ENCODE data around the gene ACADM. TPM values are rescaled to one million over a fixed set of nuclear protein-coding genes. Genes with fewer than 3 reads are reported as not detected.
"Not testable (repeated sequence)": the region's sequence is repeated elsewhere in the genome, so short reads cannot be mapped to it uniquely, and the experiment has no call there.

Gene ACADM
- total RNA-seq, 1 donor from 2014 or later, result 29.6 TPM

DNA sequence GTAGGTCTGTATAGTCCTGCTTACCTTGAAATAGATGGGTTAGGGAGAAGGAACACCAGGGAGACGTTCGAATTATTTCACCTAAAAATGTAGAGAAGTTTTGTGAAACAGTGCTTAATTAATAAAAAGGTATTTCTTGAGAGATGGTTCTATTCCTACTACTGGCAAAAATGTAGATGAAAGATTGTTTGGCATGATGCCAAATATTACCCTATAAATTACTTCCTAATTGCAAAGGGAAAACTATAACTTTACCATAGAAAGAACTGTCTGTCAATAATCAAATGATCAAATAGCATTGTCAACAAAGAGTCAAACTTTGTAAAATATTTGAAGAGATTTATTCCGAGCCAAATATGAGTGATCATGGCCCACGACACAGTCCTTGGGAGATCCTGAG lies 4.2 kb upstream of the ACADM start:
- Histone ChIP-seq H3K4me2 (ENCODE audit: low read length) (no peak overlapping the region), H2AFZ (ENCODE audit: low read depth, low read length) (no peak overlapping the region), H4K20me1 (ENCODE audit: insufficient read depth, low read length) (no peaks in the 10 kb centered on the region), H3K36me3 (ENCODE audit: insufficient read depth, low read length) (no peaks in the 10 kb centered on the region), H3K27ac (ENCODE audit: low read depth, low read length) (no peak overlapping the region), H3K4me3 (ENCODE audit: insufficient read depth, low read depth, low read length) (no peak overlapping the region), H3K9ac (ENCODE audit: low read length) (no peak overlapping the region), H3K79me2 (ENCODE audit: insufficient read depth, low read length) (peaks cover 8% of the 10 kb centered on the region), H3K4me1 (ENCODE audit: insufficient read depth, low read length) (peaks cover 3% of the 10 kb centered on the region), H3K27me3 (ENCODE audit: insufficient read depth, low read length) (no peaks in the 10 kb centered on the region), H3K9me3 (ENCODE audit: insufficient read depth, low read depth, low read length) (no peaks in the 10 kb centered on the region)
- no peaks in the 10 kb centered on the region for H3K36me3 Mint-ChIP-seq (ENCODE audit: low read depth, unreplicated experiment)
- no peak for TF ChIP-seq EZH2 (IDR thresholded peaks at IDR 0.05; ENCODE audit: insufficient read depth, low read length)
- TF ChIP-seq, protein P1, sequence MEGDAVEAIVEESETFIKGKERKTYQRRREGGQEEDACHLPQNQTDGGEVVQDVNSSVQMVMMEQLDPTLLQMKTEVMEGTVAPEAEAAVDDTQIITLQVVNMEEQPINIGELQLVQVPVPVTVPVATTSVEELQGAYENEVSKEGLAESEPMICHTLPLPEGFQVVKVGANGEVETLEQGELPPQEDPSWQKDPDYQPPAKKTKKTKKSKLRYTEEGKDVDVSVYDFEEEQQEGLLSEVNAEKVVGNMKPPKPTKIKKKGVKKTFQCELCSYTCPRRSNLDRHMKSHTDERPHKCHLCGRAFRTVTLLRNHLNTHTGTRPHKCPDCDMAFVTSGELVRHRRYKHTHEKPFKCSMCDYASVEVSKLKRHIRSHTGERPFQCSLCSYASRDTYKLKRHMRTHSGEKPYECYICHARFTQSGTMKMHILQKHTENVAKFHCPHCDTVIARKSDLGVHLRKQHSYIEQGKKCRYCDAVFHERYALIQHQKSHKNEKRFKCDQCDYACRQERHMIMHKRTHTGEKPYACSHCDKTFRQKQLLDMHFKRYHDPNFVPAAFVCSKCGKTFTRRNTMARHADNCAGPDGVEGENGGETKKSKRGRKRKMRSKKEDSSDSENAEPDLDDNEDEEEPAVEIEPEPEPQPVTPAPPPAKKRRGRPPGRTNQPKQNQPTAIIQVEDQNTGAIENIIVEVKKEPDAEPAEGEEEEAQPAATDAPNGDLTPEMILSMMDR (IDR thresholded peaks at IDR 0.05; ENCODE audit: insufficient read depth, low read depth, low read length), result no peak
- H3K27ac Mint-ChIP-seq (ENCODE audit: unreplicated experiment), result no peak overlapping the region
- no peak for FAIRE-seq
- no peaks in the 10 kb centered on the region for H3K27me3 Mint-ChIP-seq (ENCODE audit: low read depth, unreplicated experiment)
- no peaks in the 10 kb centered on the region for H3K9me3 Mint-ChIP-seq (ENCODE audit: unreplicated experiment)
- no peak overlapping the region for H3K4me3 Mint-ChIP-seq (ENCODE audit: unreplicated experiment)
- DNase-seq (ENCODE audit: low read depth), result no peak
- peaks cover 1% of the 10 kb centered on the region for H3K4me1 Mint-ChIP-seq (ENCODE audit: low read depth, unreplicated experiment)

DNA sequence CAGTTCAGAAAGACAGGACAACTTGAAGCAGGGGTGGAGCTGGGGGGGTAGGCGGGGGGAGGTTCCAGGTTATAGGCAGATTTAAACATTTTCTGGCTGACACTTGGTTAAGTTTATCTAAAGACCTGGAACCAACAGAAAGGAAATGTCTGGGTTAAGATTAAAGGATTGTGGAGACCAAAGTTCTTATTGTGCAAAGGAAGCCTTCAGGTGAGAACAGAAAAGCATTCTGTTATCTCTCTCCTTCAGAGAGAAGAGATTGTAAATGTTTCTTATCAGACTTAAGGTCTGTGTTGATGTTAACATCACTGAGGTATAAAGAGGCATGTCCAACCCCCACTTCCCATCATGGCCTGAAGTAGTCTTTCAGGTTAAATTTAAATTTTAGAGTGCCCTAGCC lies 3.7 kb upstream of the ACADM start:
- DNase-seq (ENCODE audit: low read depth), result no peak
- Histone ChIP-seq H3K27me3 (ENCODE audit: insufficient read depth, low read length) (no peaks in the 10 kb centered on the region), H3K4me1 (ENCODE audit: insufficient read depth, low read length) (peaks cover 8% of the 10 kb centered on the region), H3K79me2 (ENCODE audit: insufficient read depth, low read length) (peaks cover 13% of the 10 kb centered on the region), H3K36me3 (ENCODE audit: insufficient read depth, low read length) (no peaks in the 10 kb centered on the region), H2AFZ (ENCODE audit: low read depth, low read length) (no peak overlapping the region), H4K20me1 (ENCODE audit: insufficient read depth, low read length) (no peaks in the 10 kb centered on the region), H3K4me2 (ENCODE audit: low read length) (no peak overlapping the region), H3K4me3 (ENCODE audit: insufficient read depth, low read depth, low read length) (no peak overlapping the region), H3K9ac (ENCODE audit: low read length) (no peak overlapping the region), H3K9me3 (ENCODE audit: insufficient read depth, low read depth, low read length) (no peaks in the 10 kb centered on the region), H3K27ac (ENCODE audit: low read depth, low read length) (no peak overlapping the region)
- TF ChIP-seq, protein P1 (IDR thresholded peaks at IDR 0.05; ENCODE audit: insufficient read depth, low read depth, low read length), result no peak
- no peak for TF ChIP-seq EZH2 (IDR thresholded peaks at IDR 0.05; ENCODE audit: insufficient read depth, low read length)
- Mint-ChIP-seq H3K4me1 (ENCODE audit: low read depth, unreplicated experiment) (peaks cover 5% of the 10 kb centered on the region), H3K27ac (ENCODE audit: unreplicated experiment) (no peak overlapping the region), H3K27me3 (ENCODE audit: low read depth, unreplicated experiment) (no peaks in the 10 kb centered on the region), H3K4me3 (ENCODE audit: unreplicated experiment) (no peak overlapping the region), H3K9me3 (ENCODE audit: unreplicated experiment) (no peaks in the 10 kb centered on the region), H3K36me3 (ENCODE audit: low read depth, unreplicated experiment) (no peaks in the 10 kb centered on the region)
- no peak for FAIRE-seq

DNA sequence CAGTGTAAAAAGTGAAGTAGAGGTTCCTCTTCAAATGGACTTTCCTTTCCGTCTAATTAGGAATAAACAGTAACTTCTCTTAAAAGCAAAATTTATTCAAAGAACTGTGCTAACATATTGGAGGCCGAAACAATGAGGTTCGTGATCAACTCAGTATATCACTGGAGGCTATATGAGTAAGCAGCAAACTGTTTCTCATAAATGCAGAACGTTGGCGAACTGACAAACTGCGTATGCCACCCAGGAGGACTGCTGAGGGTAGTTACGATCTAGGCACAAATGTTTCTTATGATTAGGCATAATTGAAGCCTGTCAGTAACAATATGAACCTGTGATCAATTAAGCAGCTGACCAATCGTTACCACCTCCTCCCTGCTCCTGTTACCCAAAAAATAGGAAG lies 2.3 kb upstream of the ACADM start:
- not testable (repeated sequence) for H3K27me3 ChIP-seq (ENCODE audit: insufficient read depth, low read length); H3K4me3 Mint-ChIP-seq (ENCODE audit: unreplicated experiment); H3K4me1 ChIP-seq (ENCODE audit: insufficient read depth, low read length); FAIRE-seq; H3K4me2 ChIP-seq (ENCODE audit: low read length); H3K9me3 Mint-ChIP-seq (ENCODE audit: unreplicated experiment); DNase-seq (ENCODE audit: low read depth); H2AFZ ChIP-seq (ENCODE audit: low read depth, low read length); H4K20me1 ChIP-seq (ENCODE audit: insufficient read depth, low read length); H3K36me3 Mint-ChIP-seq (ENCODE audit: low read depth, unreplicated experiment); H3K4me1 Mint-ChIP-seq (ENCODE audit: low read depth, unreplicated experiment); H3K27ac ChIP-seq (ENCODE audit: low read depth, low read length); H3K27me3 Mint-ChIP-seq (ENCODE audit: low read depth, unreplicated experiment); H3K27ac Mint-ChIP-seq (ENCODE audit: unreplicated experiment); H3K9me3 ChIP-seq (ENCODE audit: insufficient read depth, low read depth, low read length); H3K9ac ChIP-seq (ENCODE audit: low read length); H3K36me3 ChIP-seq (ENCODE audit: insufficient read depth, low read length); H3K4me3 ChIP-seq (ENCODE audit: insufficient read depth, low read depth, low read length)
- H3K79me2 ChIP-seq (ENCODE audit: insufficient read depth, low read length), result peaks cover 26% of the 10 kb centered on the region

Measured in astrocyte (in vitro differentiated cells and primary cell).